HEK293 (cell line): ENCODE data around the gene INPP5A.

Experiments
- CTCF ChIA-PET: fragments of 350-600 bp; formaldehyde crosslinking; extraction: SDS; loops from one replicate; lab custom pipeline; 2021; ENCODE audit warnings: antibody characterized with exemption; lab: Yijun Ruan, JAX
- POLR2A ChIA-PET: fragments of 300-600 bp; formaldehyde crosslinking; extraction: SDS; loops from one replicate; lab custom pipeline; 2020; ENCODE audit warnings: antibody characterized with exemption, inconsistent platforms; lab: Yijun Ruan, JAX
- H3K27ac ChIP-seq: fragments of 200-500 bp; sonication (Bioruptor generic); 2 replicates; pipeline ENCODE4 v1.5.1; 2014; ENCODE audit warnings: low read depth, low read length, control low read depth, inconsistent platforms; ENCODE audit errors: extremely low read depth
- H3K36me3 ChIP-seq, 2 experiments: fragments of 200-500 bp in 1 of 2; sonication (Bioruptor generic) in 1 of 2; 1 replicate in 1 of 2; 2 replicates in 1 of 2; pipeline ENCODE4 v1.5.1; 2014 to 2017; ENCODE audit warnings: inconsistent platforms in 2 of 2, low read length in 2 of 2; ENCODE audit not compliant: control insufficient read depth in 2 of 2, insufficient read depth in 1 of 2
- H3K4me1 ChIP-seq: fragments of 200-500 bp; sonication (Bioruptor generic); 2 replicates; pipeline ENCODE4 v1.5.1; 2014; ENCODE audit warnings: mild to moderate bottlenecking, low read length, inconsistent platforms; ENCODE audit not compliant: control insufficient read depth, insufficient read depth
- H3K4me3 ChIP-seq: 2 replicates; pipeline ENCODE4 v1.5.1; 2011; ENCODE audit warnings: low read depth, mild to moderate bottlenecking, control low read depth, low read length, moderate library complexity
- H3K9me3 ChIP-seq: fragments of 200-500 bp; sonication (Bioruptor generic); 2 replicates; pipeline ENCODE4 v1.5.1; 2014; ENCODE audit warnings: low read depth, low read length, inconsistent platforms; ENCODE audit not compliant: control insufficient read depth, insufficient read depth
- FEZF1 ChIP-seq: fragments of 450-650 bp; formaldehyde crosslinking; IDR thresholded peaks from 2 replicates; pipeline ENCODE4 v1.5.1; 2016; ENCODE audit warnings: missing biosample characterization, missing genetic modification characterization
- GLI2 ChIP-seq: fragments of 450-650 bp; formaldehyde crosslinking; IDR thresholded peaks from 2 replicates; pipeline ENCODE4; 2017; ENCODE audit warnings: missing biosample characterization, missing genetic modification characterization, low read depth, borderline replicate concordance
- KLF16 ChIP-seq: fragments of 450-650 bp; formaldehyde crosslinking; IDR thresholded peaks from 2 replicates; pipeline ENCODE4 v1.5.1; 2017; ENCODE audit warnings: missing biosample characterization, missing genetic modification characterization
- KLF7 ChIP-seq: fragments of 450-650 bp; formaldehyde crosslinking; IDR thresholded peaks from 2 replicates; pipeline ENCODE4 v1.5.1; 2016; ENCODE audit warnings: missing biosample characterization, missing genetic modification characterization, borderline replicate concordance
- TCF7L2 ChIP-seq: IDR thresholded peaks from 2 replicates; pipeline ENCODE4 v1.6.1; 2011; ENCODE audit warnings: low read depth, mild to moderate bottlenecking, inconsistent platforms, low read length, moderate library complexity, borderline replicate concordance
- ZFP37 ChIP-seq: fragments of 450-650 bp; formaldehyde crosslinking; IDR thresholded peaks from 2 replicates; pipeline ENCODE4 v1.5.1; 2016; ENCODE audit warnings: missing biosample characterization, missing genetic modification characterization
- ZNF202 ChIP-seq: fragments of 450-650 bp; formaldehyde crosslinking; IDR thresholded peaks from 2 replicates; pipeline ENCODE4 v1.5.1; 2016; ENCODE audit warnings: missing biosample characterization, missing genetic modification characterization, borderline replicate concordance
- ZNF266 ChIP-seq: fragments of 450-650 bp; formaldehyde crosslinking; IDR thresholded peaks from 2 replicates; pipeline ENCODE4 v1.5.1; 2016; ENCODE audit warnings: missing biosample characterization, missing genetic modification characterization, low read depth
- ZNF48 ChIP-seq: fragments of 450-650 bp; formaldehyde crosslinking; IDR thresholded peaks from 2 replicates; pipeline ENCODE4 v1.5.1; 2016; ENCODE audit warnings: missing biosample characterization, missing genetic modification characterization
- ZNF791 ChIP-seq: fragments of 450-650 bp; formaldehyde crosslinking; IDR thresholded peaks from 2 replicates; pipeline ENCODE4 v1.5.1; 2016; ENCODE audit warnings: missing biosample characterization, missing genetic modification characterization
- ZSCAN23 ChIP-seq: fragments of 450-650 bp; formaldehyde crosslinking; IDR thresholded peaks from 2 replicates; pipeline ENCODE4 v1.5.1; 2016; ENCODE audit warnings: missing biosample characterization, missing genetic modification characterization
- TF ChIP-seq, protein P1 (sequence below): fragments of 450-650 bp; formaldehyde crosslinking; IDR thresholded peaks from 2 replicates; pipeline ENCODE4 v1.5.1; 2017; ENCODE audit warnings: missing biosample characterization, missing genetic modification characterization
- TF ChIP-seq, protein P2 (sequence below): fragments of 450-650 bp; formaldehyde crosslinking; conservative IDR thresholded peaks from 2 replicates; pipeline ENCODE4 v1.5.1; 2016; ENCODE audit warnings: low read depth, missing biosample characterization, missing genetic modification characterization
- TF ChIP-seq, protein P3 (sequence below): fragments of 450-650 bp; formaldehyde crosslinking; IDR thresholded peaks from 2 replicates; pipeline ENCODE4 v1.5.1; 2016; ENCODE audit warnings: missing biosample characterization, missing genetic modification characterization
- TF ChIP-seq, protein P4 (sequence below): fragments of 450-650 bp; formaldehyde crosslinking; IDR thresholded peaks from 2 replicates; pipeline ENCODE4 v1.5.1; 2017; ENCODE audit warnings: missing biosample characterization, mild to moderate bottlenecking, missing genetic modification characterization, moderate library complexity
- TF ChIP-seq, protein P5 (sequence below): fragments of 450-650 bp; formaldehyde crosslinking; IDR thresholded peaks from 2 replicates; pipeline ENCODE4 v1.5.1; 2016; ENCODE audit warnings: missing biosample characterization, missing genetic modification characterization

Gene INPP5A

DNA sequence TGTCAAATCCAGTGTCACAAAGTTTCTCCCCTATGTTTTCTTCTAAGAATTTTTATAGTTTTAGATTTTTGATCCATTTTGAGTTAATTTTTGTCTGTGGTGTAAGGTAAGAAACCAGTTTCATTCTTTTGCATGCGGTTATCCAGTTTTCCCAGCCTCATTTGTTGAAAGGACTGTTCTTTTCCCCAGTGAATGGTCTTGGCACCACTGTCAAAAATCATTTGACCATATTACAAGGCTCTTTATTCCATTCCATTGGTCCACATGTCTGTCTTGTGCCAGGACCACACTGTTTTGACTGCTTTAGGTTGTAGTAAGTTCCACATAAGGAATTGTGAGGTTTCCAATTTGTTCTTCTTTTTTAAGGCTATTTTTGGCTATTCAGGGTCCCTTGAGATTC is 64.0 kb downstream of the INPP5A start:
- Histone ChIP-seq H3K9me3 (no peaks in the 10 kb centered on the region), H3K4me3 (no peak overlapping the region), H3K27ac (no peak overlapping the region), H3K36me3 (no peaks in the 10 kb centered on the region)
- TF ChIP-seq, protein P1, sequence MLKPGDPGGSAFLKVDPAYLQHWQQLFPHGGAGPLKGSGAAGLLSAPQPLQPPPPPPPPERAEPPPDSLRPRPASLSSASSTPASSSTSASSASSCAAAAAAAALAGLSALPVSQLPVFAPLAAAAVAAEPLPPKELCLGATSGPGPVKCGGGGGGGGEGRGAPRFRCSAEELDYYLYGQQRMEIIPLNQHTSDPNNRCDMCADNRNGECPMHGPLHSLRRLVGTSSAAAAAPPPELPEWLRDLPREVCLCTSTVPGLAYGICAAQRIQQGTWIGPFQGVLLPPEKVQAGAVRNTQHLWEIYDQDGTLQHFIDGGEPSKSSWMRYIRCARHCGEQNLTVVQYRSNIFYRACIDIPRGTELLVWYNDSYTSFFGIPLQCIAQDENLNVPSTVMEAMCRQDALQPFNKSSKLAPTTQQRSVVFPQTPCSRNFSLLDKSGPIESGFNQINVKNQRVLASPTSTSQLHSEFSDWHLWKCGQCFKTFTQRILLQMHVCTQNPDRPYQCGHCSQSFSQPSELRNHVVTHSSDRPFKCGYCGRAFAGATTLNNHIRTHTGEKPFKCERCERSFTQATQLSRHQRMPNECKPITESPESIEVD (tag by site-specific recombination) = no peak
- TF ChIP-seq ZNF266 (tag by site-specific recombination) = no peak
- TF ChIP-seq ZNF202 (tag by site-specific recombination) = no peak
- TF ChIP-seq ZFP37 = no peak
- TF ChIP-seq KLF7 (tag by site-specific recombination) = no peak
- TF ChIP-seq, protein P2, sequence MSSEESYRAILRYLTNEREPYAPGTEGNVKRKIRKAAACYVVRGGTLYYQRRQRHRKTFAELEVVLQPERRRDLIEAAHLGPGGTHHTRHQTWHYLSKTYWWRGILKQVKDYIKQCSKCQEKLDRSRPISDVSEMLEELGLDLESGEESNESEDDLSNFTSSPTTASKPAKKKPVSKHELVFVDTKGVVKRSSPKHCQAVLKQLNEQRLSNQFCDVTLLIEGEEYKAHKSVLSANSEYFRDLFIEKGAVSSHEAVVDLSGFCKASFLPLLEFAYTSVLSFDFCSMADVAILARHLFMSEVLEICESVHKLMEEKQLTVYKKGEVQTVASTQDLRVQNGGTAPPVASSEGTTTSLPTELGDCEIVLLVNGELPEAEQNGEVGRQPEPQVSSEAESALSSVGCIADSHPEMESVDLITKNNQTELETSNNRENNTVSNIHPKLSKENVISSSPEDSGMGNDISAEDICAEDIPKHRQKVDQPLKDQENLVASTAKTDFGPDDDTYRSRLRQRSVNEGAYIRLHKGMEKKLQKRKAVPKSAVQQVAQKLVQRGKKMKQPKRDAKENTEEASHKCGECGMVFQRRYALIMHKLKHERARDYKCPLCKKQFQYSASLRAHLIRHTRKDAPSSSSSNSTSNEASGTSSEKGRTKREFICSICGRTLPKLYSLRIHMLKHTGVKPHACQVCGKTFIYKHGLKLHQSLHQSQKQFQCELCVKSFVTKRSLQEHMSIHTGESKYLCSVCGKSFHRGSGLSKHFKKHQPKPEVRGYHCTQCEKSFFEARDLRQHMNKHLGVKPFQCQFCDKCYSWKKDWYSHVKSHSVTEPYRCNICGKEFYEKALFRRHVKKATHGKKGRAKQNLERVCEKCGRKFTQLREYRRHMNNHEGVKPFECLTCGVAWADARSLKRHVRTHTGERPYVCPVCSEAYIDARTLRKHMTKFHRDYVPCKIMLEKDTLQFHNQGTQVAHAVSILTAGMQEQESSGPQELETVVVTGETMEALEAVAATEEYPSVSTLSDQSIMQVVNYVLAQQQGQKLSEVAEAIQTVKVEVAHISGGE (tag by site-specific recombination) = no peak
- no peak for TF ChIP-seq TCF7L2
- TF ChIP-seq, protein P3, sequence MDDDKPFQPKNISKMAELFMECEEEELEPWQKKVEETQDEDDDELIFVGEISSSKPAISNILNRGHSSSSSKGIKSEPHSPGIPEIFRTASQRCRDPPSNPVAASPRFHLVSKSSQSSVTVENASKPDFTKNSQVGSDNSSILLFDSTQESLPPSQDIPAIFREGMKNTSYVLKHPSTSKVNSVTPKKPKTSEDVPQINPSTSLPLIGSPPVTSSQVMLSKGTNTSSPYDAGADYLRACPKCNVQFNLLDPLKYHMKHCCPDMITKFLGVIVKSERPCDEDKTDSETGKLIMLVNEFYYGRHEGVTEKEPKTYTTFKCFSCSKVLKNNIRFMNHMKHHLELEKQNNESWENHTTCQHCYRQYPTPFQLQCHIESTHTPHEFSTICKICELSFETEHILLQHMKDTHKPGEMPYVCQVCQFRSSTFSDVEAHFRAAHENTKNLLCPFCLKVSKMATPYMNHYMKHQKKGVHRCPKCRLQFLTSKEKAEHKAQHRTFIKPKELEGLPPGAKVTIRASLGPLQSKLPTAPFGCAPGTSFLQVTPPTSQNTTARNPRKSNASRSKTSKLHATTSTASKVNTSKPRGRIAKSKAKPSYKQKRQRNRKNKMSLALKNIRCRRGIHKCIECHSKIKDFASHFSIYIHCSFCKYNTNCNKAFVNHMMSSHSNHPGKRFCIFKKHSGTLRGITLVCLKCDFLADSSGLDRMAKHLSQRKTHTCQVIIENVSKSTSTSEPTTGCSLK (tag by site-specific recombination) = no peak
- TF ChIP-seq, protein P4, sequence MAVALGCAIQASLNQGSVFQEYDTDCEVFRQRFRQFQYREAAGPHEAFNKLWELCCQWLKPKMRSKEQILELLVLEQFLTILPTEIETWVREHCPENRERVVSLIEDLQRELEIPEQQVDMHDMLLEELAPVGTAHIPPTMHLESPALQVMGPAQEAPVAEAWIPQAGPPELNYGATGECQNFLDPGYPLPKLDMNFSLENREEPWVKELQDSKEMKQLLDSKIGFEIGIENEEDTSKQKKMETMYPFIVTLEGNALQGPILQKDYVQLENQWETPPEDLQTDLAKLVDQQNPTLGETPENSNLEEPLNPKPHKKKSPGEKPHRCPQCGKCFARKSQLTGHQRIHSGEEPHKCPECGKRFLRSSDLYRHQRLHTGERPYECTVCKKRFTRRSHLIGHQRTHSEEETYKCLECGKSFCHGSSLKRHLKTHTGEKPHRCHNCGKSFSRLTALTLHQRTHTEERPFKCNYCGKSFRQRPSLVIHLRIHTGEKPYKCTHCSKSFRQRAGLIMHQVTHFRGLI = no peak
- TF ChIP-seq ZSCAN23 = no peak
- TF ChIP-seq GLI2 (tag by site-specific recombination) = no peak
- no peak for TF ChIP-seq FEZF1 (tag by site-specific recombination)
- TF ChIP-seq, protein P5, sequence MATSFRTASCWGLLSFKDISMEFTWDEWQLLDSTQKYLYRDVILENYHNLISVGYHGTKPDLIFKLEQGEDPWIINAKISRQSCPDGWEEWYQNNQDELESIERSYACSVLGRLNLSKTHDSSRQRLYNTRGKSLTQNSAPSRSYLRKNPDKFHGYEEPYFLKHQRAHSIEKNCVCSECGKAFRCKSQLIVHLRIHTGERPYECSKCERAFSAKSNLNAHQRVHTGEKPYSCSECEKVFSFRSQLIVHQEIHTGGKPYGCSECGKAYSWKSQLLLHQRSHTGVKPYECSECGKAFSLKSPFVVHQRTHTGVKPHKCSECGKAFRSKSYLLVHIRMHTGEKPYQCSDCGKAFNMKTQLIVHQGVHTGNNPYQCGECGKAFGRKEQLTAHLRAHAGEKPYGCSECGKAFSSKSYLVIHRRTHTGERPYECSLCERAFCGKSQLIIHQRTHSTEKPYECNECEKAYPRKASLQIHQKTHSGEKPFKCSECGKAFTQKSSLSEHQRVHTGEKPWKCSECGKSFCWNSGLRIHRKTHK (tag by site-specific recombination) = no peak
- no peak for TF ChIP-seq ZNF791 (tag by site-specific recombination)
- TF ChIP-seq ZNF48 (tag by site-specific recombination) = no peak
- TF ChIP-seq KLF16 (tag by site-specific recombination) = no peak
- TF ChIP-seq, all 188 proteins: peak for 0
- POLR2A ChIA-PET = no interaction called here
- CTCF ChIA-PET = no interaction called here
- no peaks in the 10 kb centered on the region for H3K4me1 ChIP-seq
